BLaER1 treated with 17β-estradiol and CSF1 and Interleukin-3, amounts not matched to agents 10 nM and 100 nM (cell line): Measurements from ENCODE around the gene SNRPD3.
"Not testable (repeated sequence)": the region's sequence is repeated elsewhere in the genome, so short reads cannot be mapped to it uniquely, and the experiment has no call there.

Experiments
- H3K27ac ChIP-seq, 11 experiments: shearing (Covaris generic); formaldehyde crosslinking; 2 replicates each; pipeline ENCODE4 v1.8.1; 2022
- H3K27me3 ChIP-seq, 11 experiments: shearing (Covaris generic); formaldehyde crosslinking; 2 replicates each; pipeline ENCODE4 v1.8.1; 2022
- H3K36me3 ChIP-seq, 11 experiments: shearing (Covaris generic); formaldehyde crosslinking; 2 replicates each; pipeline ENCODE4 v1.8.1; 2022
- H3K4me1 ChIP-seq, 10 experiments: shearing (Covaris generic); formaldehyde crosslinking; 2 replicates each; pipeline ENCODE4 v1.8.1; 2022
- H3K4me2 ChIP-seq, 11 experiments: shearing (Covaris generic); formaldehyde crosslinking; 2 replicates each; pipeline ENCODE4 v1.8.1; 2022
- H3K4me3 ChIP-seq, 10 experiments: shearing (Covaris generic); formaldehyde crosslinking; 2 replicates each; pipeline ENCODE4 v1.8.1; 2022
- H3K9ac ChIP-seq, 11 experiments: shearing (Covaris generic); formaldehyde crosslinking; 2 replicates each; pipeline ENCODE4 v1.8.1; 2022
- H3K9me3 ChIP-seq, 11 experiments: shearing (Covaris generic); formaldehyde crosslinking; replicated peaks in 1 of 11; 2 replicates each; pipeline ENCODE4 v1.8.1; 2022
- H4K20me1 ChIP-seq, 11 experiments: shearing (Covaris generic); formaldehyde crosslinking; 2 replicates each; pipeline ENCODE4 v1.8.1; 2022
- Cebpa-rat ChIP-seq, 11 experiments: shearing (Covaris generic); IDR thresholded peaks; 2 replicates each; pipeline ENCODE4 v1.8.1; 2022

SNRPD3 gene

GRCh38 chr22:24541681-24542515 is 13.9 kb upstream of the SNRPD3 start:
- Histone ChIP-seq H3K9ac (peak overlapping the region in 10 of 11 experiments; percentile 18 to 62 (median 56); a peak in 17 of 22 replicates), H4K20me1 (peaks cover 9 to 64% (median 30%) of the 10 kb centered on the region in 11 experiments; a peak in 16 of 22 replicates), H3K36me3 (peaks cover 70 to 99% (median 84%) of the 10 kb centered on the region in 11 experiments), H3K27ac (peak overlapping the region in 9 of 11 experiments; percentile 53 to 75 (median 68); a peak in 18 of 22 replicates), H3K4me1 (peaks cover 20 to 53% (median 31%) of the 10 kb centered on the region in 10 experiments; a peak in 19 of 20 replicates), H3K4me2 (peak overlapping the region; percentile 21 to 91 (median 77); a peak in 21 of 22 replicates), H3K4me3 (peak overlapping the region in 2 of 10 experiments; percentile 34 to 45; a peak in 6 of 20 replicates), H3K9me3 (no peaks in the 10 kb centered on the region), H3K27me3 (no peaks in the 10 kb centered on the region)
- no peak for TF ChIP-seq Cebpa-rat (IDR thresholded peaks at IDR 0.05)

GRCh38 chr22:24542641-24543040 is 13.2 kb upstream of the SNRPD3 start:
- peak overlapping the region in 10 of 11 experiments; percentile 1 to 62 (median 56); a peak in 16 of 22 replicates for H3K9ac ChIP-seq
- peaks cover 78 to 100% (median 91%) of the 10 kb centered on the region in 11 experiments for H3K36me3 ChIP-seq
- no peaks in the 10 kb centered on the region for H3K27me3 ChIP-seq
- H3K9me3 ChIP-seq, result no peaks in the 10 kb centered on the region
- H3K4me2 ChIP-seq, result peak overlapping the region; percentile 21 to 91 (median 77); a peak in 20 of 22 replicates
- TF ChIP-seq Cebpa-rat (IDR thresholded peaks at IDR 0.05), result no peak
- peaks cover 16 to 71% (median 37%) of the 10 kb centered on the region in 11 experiments; a peak in 17 of 22 replicates for H4K20me1 ChIP-seq
- H3K4me3 ChIP-seq, result peak overlapping the region in 2 of 10 experiments; percentile 34 to 45; a peak in 3 of 20 replicates
- peaks cover 20 to 53% (median 31%) of the 10 kb centered on the region in 10 experiments; a peak in 19 of 20 replicates for H3K4me1 ChIP-seq
- H3K27ac ChIP-seq, result peak overlapping the region in 9 of 11 experiments; percentile 53 to 75 (median 68); a peak in 17 of 22 replicates

DNA sequence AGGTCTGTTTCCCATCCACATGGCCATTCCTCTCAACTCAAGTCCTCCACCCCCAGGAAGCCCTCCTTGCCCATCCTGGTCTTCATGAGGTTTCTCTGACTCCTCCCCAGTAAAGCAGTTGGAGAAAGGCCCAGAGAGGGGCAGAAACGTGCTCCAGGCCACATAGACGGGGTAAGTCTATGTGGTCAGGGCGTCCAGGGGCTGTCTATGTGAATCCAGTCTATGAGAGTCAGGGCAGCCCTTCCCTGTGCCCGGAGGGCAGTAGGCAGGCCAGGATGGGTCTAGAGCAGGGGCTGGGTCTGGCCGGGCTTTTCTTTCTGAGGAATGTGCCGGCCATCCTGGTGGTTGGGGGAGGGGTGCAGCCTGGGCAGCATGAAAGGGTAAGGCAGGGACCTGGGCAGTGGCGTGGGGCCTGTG is 12.6 kb upstream of the SNRPD3 start:
- Histone ChIP-seq H3K9me3 (no peaks in the 10 kb centered on the region), H3K27ac (peak overlapping the region in 7 of 11 experiments; percentile 65 to 75 (median 69); a peak in 14 of 22 replicates), H4K20me1 (peaks cover 22 to 77% (median 42%) of the 10 kb centered on the region in 11 experiments; a peak in 18 of 22 replicates), H3K9ac (peak overlapping the region in 6 of 11 experiments; percentile 1 to 57 (median 19); a peak in 5 of 22 replicates), H3K4me1 (peaks cover 20 to 53% (median 31%) of the 10 kb centered on the region in 10 experiments; a peak in 19 of 20 replicates), H3K27me3 (no peaks in the 10 kb centered on the region), H3K36me3 (peaks cover 83 to 100% (median 93%) of the 10 kb centered on the region in 11 experiments), H3K4me2 (peak overlapping the region in 7 of 11 experiments; percentile 48 to 91 (median 82); a peak in 11 of 22 replicates), H3K4me3 (no peak overlapping the region)
- TF ChIP-seq Cebpa-rat (IDR thresholded peaks at IDR 0.05), result no peak

- peaks cover 27 to 82% (median 48%) of the 10 kb centered on the region in 11 experiments; a peak in 20 of 22 replicates for H4K20me1 ChIP-seq
- peak overlapping the region in 1 of 11 experiments; percentile 79; a peak in 1 of 22 replicates for H3K4me2 ChIP-seq
- H3K36me3 ChIP-seq, result peaks cover 89 to 100% (median 95%) of the 10 kb centered on the region in 11 experiments
- H3K27me3 ChIP-seq, result no peaks in the 10 kb centered on the region
- H3K4me1 ChIP-seq, result peaks cover 17 to 49% (median 29%) of the 10 kb centered on the region in 10 experiments; a peak in 19 of 20 replicates
- peak overlapping the region in 1 of 11 experiments; percentile 57; a peak in 2 of 22 replicates for H3K9ac ChIP-seq
- no peak for TF ChIP-seq Cebpa-rat (IDR thresholded peaks at IDR 0.05)
- no peaks in the 10 kb centered on the region for H3K9me3 ChIP-seq
- H3K27ac ChIP-seq, result peak overlapping the region in 3 of 11 experiments; percentile 73 to 75 (median 74); a peak in 7 of 22 replicates
- H3K4me3 ChIP-seq, result no peak overlapping the region
Measured at GRCh38 chr22:24543679-24544243, 12.0 kb upstream of the SNRPD3 start.

DNA sequence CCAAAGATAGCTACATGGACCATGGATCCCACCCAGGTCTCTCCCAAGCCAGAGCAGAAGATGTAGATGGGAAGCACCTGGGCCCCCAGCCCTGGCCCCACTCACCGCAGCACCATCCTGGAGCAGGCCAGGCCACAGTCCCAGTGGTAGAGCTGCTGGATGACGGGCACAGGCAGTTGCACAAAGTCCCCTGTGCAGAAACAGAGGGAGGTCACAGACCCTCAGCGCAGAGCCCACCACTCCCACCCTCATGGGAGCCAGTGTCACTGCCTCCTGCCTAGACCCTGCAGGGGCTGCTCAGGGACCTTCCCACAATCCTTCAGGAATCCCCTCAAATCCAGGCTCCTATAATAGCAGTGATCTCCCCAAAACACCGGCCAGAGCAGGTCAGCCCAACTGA is 7.0 kb upstream of the SNRPD3 start:
- H3K4me2 ChIP-seq, result no peak overlapping the region
- no peak for TF ChIP-seq Cebpa-rat (IDR thresholded peaks at IDR 0.05)
- H3K9me3 ChIP-seq, result no peaks in the 10 kb centered on the region
- peaks cover 64 to 88% (median 82%) of the 10 kb centered on the region in 11 experiments for H3K36me3 ChIP-seq
- no peaks in the 10 kb centered on the region for H3K27me3 ChIP-seq
- peaks cover 65 to 95% (median 79%) of the 10 kb centered on the region in 11 experiments; a peak in 21 of 22 replicates for H4K20me1 ChIP-seq
- no peak overlapping the region; a peak in 1 of 22 replicates for H3K27ac ChIP-seq
- H3K9ac ChIP-seq, result no peak overlapping the region; a peak in 1 of 22 replicates
- peaks cover 30 to 49% (median 38%) of the 10 kb centered on the region in 10 experiments for H3K4me1 ChIP-seq
- no peak overlapping the region for H3K4me3 ChIP-seq

DNA sequence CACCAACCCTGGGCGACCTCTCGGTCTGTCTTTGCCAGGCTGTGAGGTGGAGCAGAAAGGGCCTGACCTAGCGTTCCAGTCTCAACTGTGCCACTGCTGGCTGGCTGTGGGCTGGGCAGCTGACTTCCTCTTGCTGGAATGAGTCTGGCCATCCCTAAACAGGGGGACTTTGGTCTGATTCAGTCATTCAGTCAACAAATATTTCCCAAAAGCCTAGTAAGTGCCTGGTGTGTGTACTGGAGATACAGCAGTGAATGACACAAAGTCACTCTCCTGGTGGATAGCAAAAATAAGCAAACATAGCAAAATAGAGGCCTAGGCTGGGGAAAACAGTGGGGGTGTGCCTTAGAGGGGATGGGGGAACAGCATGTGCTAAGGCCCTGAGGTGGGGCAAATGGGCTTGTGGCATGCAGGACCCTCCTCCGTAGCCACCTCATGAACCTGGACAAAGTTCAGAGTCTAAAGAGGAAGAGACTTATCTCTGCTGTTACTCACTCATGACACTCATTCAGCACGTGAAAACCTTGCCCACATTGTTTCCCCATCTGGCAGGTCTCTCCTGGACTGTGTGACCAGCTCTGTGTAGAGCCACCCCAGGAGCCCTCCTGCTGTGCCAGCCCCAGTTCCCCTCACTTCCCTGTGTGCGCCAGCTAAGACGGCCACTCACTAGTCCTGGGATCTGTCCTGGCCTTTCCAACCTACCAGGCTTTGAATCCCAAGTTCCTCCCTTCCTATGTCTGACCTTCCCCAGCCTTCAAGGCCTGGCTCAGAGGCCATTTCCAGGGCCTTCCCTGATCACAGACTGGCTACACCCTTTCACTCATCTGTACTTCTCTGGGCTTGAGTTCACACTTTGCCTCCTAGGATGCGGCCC is 5.5 kb upstream of the SNRPD3 start:
- H4K20me1 ChIP-seq, result peaks cover 69 to 89% (median 85%) of the 10 kb centered on the region in 11 experiments; a peak in 21 of 22 replicates
- H3K4me2 ChIP-seq, result peak overlapping the region in 6 of 11 experiments; percentile 7 to 71 (median 36); a peak in 9 of 22 replicates

DNA sequence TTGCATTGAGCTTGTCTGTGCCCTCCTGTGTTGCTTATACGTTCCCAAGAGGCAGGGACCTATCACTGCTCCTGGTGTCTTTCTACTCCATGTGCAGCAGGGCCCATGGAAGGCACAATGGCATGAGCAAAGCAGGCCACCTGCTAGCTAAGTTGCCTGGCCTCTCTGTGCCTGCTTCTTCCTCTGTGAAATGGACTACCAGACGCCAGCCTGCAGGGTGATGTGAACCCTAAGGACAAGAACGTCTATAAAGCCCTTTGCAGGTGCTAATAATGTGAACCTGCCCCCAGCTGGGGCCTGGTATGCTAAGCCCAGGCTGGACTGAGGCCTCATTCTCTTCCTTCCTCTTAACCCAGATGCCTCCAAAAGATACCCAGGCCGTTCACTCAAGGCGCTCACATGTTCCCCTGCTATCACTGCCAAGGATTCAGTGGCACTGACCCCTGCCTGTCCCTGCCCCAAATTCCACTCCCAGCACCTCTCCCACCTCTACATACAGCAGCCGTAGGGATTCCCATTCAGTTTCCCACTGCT is 4.8 kb upstream of the SNRPD3 start:
- H3K36me3 ChIP-seq, result peaks cover 46 to 67% (median 62%) of the 10 kb centered on the region in 11 experiments
- no peak overlapping the region for H3K4me3 ChIP-seq
- TF ChIP-seq Cebpa-rat (IDR thresholded peaks at IDR 0.05), result no peak
- H3K4me2 ChIP-seq, result peak overlapping the region in 7 of 11 experiments; percentile 7 to 98 (median 40); a peak in 11 of 22 replicates
- peaks cover 68 to 86% (median 83%) of the 10 kb centered on the region in 11 experiments; a peak in 21 of 22 replicates for H4K20me1 ChIP-seq
- peak overlapping the region in 3 of 11 experiments; percentile 25 to 39 (median 33); a peak in 5 of 22 replicates for H3K27ac ChIP-seq
- H3K9ac ChIP-seq, result peak overlapping the region in 5 of 11 experiments; percentile 12 to 41 (median 26); a peak in 8 of 22 replicates
- H3K27me3 ChIP-seq, result no peaks in the 10 kb centered on the region
- peaks cover 34 to 54% (median 42%) of the 10 kb centered on the region in 10 experiments for H3K4me1 ChIP-seq
- no peaks in the 10 kb centered on the region for H3K9me3 ChIP-seq

More for the DNA sequence above, 5.5 kb upstream of the SNRPD3 start:
- Histone ChIP-seq H3K9me3 (no peaks in the 10 kb centered on the region), H3K27ac (peak overlapping the region in 4 of 11 experiments; percentile 9 to 39 (median 29); a peak in 4 of 22 replicates), H3K36me3 (peaks cover 49 to 74% (median 67%) of the 10 kb centered on the region in 11 experiments), H3K4me1 (peaks cover 34 to 54% (median 42%) of the 10 kb centered on the region in 10 experiments), H3K9ac (peak overlapping the region in 5 of 11 experiments; percentile 12 to 41 (median 27); a peak in 7 of 22 replicates), H3K4me3 (no peak overlapping the region), H3K27me3 (no peaks in the 10 kb centered on the region)
- no peak for TF ChIP-seq Cebpa-rat (IDR thresholded peaks at IDR 0.05)

DNA sequence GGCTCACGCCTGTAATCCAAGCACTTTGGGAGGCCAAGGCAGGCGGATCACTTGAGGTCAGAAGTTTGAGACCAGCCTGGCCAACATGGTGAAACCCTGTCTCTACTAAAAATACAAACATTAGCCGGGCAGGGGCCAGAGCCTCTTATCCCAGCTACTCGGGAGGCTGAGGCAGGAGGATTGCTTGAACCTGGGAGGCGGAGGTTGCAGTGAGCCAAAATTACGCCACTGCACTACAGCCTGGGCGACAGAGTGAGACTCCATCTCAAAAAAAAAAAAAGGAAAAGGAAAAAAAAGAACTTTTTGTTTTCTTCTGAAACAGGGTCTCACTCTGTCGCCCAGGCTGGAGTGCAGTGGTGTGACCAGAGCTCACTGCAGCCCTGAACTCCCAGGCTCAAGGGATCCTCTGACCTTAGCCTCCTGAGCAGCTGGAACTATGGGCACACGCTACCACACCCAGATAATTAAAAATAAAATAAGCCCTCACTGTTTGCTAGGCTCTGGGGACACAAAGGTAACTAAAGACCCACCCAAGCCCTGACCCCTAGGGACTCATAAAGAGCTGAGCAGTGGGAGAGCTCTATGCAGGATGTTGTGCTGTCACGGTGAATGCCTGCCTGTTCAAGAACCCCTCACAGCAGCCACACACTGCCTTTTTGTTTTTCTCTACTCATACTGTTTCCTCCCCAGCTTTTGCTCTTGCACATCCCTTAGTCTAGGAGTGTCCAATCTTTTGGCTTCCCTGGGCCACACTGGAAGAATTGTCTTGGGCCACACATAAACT is 3.1 kb upstream of the SNRPD3 start:
- Histone ChIP-seq H3K4me3 (peak overlapping the region in 9 of 10 experiments; percentile 88 to 99 (median 98); a peak in 15 of 20 replicates), H3K4me2 (peak overlapping the region; percentile 92 to 100 (median 98)), H3K9ac (peak overlapping the region; percentile 89 to 99 (median 98); a peak in 21 of 22 replicates), H3K4me1 (peaks cover 46 to 67% (median 54%) of the 10 kb centered on the region in 10 experiments), H3K36me3 (peaks cover 35 to 58% (median 53%) of the 10 kb centered on the region in 11 experiments), H4K20me1 (peaks cover 59 to 89% (median 83%) of the 10 kb centered on the region in 11 experiments; a peak in 21 of 22 replicates), H3K27ac (peak overlapping the region in 10 of 11 experiments; percentile 90 to 98 (median 96); a peak in 17 of 22 replicates)
- not testable (repeated sequence) for H3K27me3 ChIP-seq, H3K9me3 ChIP-seq
